Measurements from ENCODE around the gene SPATA31C1.

DNA sequence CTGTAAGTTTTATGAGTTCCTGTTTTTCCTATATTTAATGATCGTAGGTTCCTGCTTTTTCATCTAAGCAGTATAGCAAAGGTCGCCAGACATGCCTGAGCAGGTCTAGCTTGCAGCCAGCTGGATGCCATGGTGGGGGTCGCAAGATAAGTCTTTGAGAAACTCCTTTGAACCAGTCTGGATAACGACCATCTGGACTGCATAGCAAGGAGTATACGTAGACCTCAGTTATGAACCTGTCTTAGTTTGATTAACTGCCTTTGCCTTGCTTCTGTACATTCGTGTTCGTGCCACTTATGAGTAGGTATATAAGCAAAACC lies 43.5 kb upstream of the SPATA31C1 start:
- TF ChIP-seq PAX5 (IDR thresholded peaks at IDR 0.05; ENCODE audit: insufficient read depth, low read length, severe bottlenecking): no peak
- no peak for TF ChIP-seq SPI1 (IDR thresholded peaks at IDR 0.05; ENCODE audit: low read depth, low read length)
- no peak for TF ChIP-seq POLR2A (IDR thresholded peaks at IDR 0.05; ENCODE audit: low read depth, low read length)
